Measurements from ENCODE around the gene WIZ. TPM values are rescaled to one million over a fixed set of nuclear protein-coding genes. Genes with fewer than 3 reads are reported as not detected.

Gene WIZ
- total and polyA plus RNA-seq, 12 donors = 18.7 to 34.3 (median 21.3) TPM

GRCh38 chr19:15378534-15379082 is 71.1 kb downstream of the WIZ start:
- intact Hi-C loops (cut with DNase I) = loop anchor here in 5 of 10 donors (2.0 to 10.0 kb wide), 9 partner anchors 39 to 176 kb away; partner anchors contain the start of genes AKAP8L (in 2 of the 5), BRD4 (in 2 of the 5) and WIZ (in 1 of the 5)
- H3K36me3 ChIP-seq = peaks cover 0 to 27% (median 0%) of the 10 kb centered on the region in 9 donors
- DNase-seq = no peak
- ATAC-seq = peak in 1 of 8 donors; percentile 22
- H3K4me3 ChIP-seq = peak overlapping the region; percentile 58 to 99 (median 90)
- WGBS, 2 donors = 0 to 1% methylated on average over 22 of the region's 22 CpGs
- peaks cover 33 to 57% (median 54%) of the 10 kb centered on the region in 9 donors for H3K4me1 ChIP-seq
- no peaks in the 10 kb centered on the region for H3K27me3 ChIP-seq
- TF ChIP-seq CTCF (IDR thresholded peaks at IDR 0.05) = no peak
- peak overlapping the region; percentile 93 to 99 (median 98) for H3K27ac ChIP-seq
- H3K9me3 ChIP-seq = no peaks in the 10 kb centered on the region

- peak in 7 of 8 donors; percentile 7 to 66 (median 43) for ATAC-seq
- Histone ChIP-seq H3K4me3 (peak overlapping the region in 7 of 10 donors; percentile 11 to 26 (median 16)), H3K9me3 (no peaks in the 10 kb centered on the region), H3K4me1 (peaks cover 34 to 71% (median 54%) of the 10 kb centered on the region in 9 donors), H3K36me3 (peaks cover 11 to 50% (median 30%) of the 10 kb centered on the region in 9 donors), H3K27ac (peak overlapping the region; percentile 16 to 88 (median 68)), H3K27me3 (no peaks in the 10 kb centered on the region)
- TF ChIP-seq CTCF (IDR thresholded peaks at IDR 0.05) = no peak
- DNase-seq = peak; percentile 51 to 81
- 21 to 31% methylated on average over 24 of the region's 24 CpGs for whole genome bisulfite sequencing, 2 donors
- intact Hi-C loops (cut with DNase I) = loop anchor here in 5 of 10 donors (5.0 to 10.0 kb wide), 7 partner anchors 42 to 180 kb away; partner anchors contain the start of genes BRD4 (in 3 of the 5), AKAP8L (in 1 of the 5) and WIZ (in 1 of the 5)
Observed at GRCh38 chr19:15374796-15375440, 74.8 kb downstream of the WIZ start.

GRCh38 chr19:15374105-15374651 is 75.6 kb downstream of the WIZ start:
- H3K4me3 ChIP-seq = peak overlapping the region in 7 of 10 donors; percentile 11 to 26 (median 16)
- no peak for DNase-seq
- H3K27me3 ChIP-seq = no peaks in the 10 kb centered on the region
- TF ChIP-seq CTCF (IDR thresholded peaks at IDR 0.05) = no peak
- intact Hi-C loops (cut with DNase I) = loop anchor here in 3 of 10 donors (5.0 to 10.0 kb wide), 3 partner anchors 42 to 181 kb away; partner anchors contain the start of gene BRD4 (in 1 of the 3)
- 45 to 62% methylated on average over 21 of the region's 21 CpGs for WGBS, 2 donors
- peaks cover 34 to 71% (median 54%) of the 10 kb centered on the region in 9 donors for H3K4me1 ChIP-seq
- ATAC-seq = peak in 5 of 8 donors; percentile 1 to 20 (median 2)
- peaks cover 11 to 58% (median 38%) of the 10 kb centered on the region in 9 donors for H3K36me3 ChIP-seq
- peak overlapping the region; percentile 16 to 88 (median 68) for H3K27ac ChIP-seq
- no peaks in the 10 kb centered on the region for H3K9me3 ChIP-seq

- peaks cover 11 to 63% (median 43%) of the 10 kb centered on the region in 9 donors for H3K36me3 ChIP-seq
Observed at GRCh38 chr19:15373644-15374043, 76.1 kb downstream of the WIZ start.

More at GRCh38 chr19:15373644-15374043, 76.1 kb downstream of the WIZ start:
- no peak for TF ChIP-seq CTCF (IDR thresholded peaks at IDR 0.05)
- Histone ChIP-seq H3K4me1 (peaks cover 34 to 71% (median 54%) of the 10 kb centered on the region in 9 donors), H3K27me3 (no peaks in the 10 kb centered on the region), H3K9me3 (no peaks in the 10 kb centered on the region), H3K27ac (peak overlapping the region in 8 of 10 donors; percentile 59 to 88 (median 73)), H3K4me3 (no peak overlapping the region)
- DNase-seq (no peak), ATAC-seq (peak in 1 of 8 donors; percentile 2)
- intact Hi-C loops (cut with DNase I) = loop anchor here in 3 of 10 donors (5.0 to 10.0 kb wide), 3 partner anchors 41 to 181 kb away; partner anchors contain the start of gene BRD4 (in 1 of the 3)
- WGBS, 2 donors = 91% methylated on average over 22 of the region's 22 CpGs
